Measurements from ENCODE around the gene SLC39A13.

The SLC39A13 gene

DNA sequence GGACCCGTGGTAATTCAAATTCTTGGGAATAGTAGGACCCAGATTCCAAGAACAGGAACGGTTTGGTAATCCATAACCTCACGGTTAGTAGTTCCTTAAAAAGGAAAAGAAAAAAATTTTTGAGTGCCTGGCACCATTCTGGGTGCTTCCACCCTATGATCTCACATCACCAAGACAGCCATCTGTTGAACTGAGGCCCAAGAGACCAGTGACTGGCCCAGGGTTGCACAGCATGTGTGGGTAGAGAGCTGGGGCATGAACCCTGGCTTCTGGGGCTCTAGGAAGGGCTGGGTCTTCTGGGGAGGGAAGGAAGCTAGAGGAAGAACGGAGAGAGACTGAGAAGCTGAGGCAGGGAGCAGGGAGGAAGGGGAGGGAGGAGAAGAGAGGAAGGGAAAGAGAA, 25.3 kb upstream of the SLC39A13 start:
- no peak for DNase-seq (ENCODE audit: extremely low read depth in 1 of 2, low read depth in 1 of 2)

- DNase-seq (ENCODE audit: extremely low read depth in 1 of 2, low read depth in 1 of 2), result no peak
These were observed 23.9 kb upstream of the SLC39A13 start for GRCh38 chr11:47384498-47384897.

DNA sequence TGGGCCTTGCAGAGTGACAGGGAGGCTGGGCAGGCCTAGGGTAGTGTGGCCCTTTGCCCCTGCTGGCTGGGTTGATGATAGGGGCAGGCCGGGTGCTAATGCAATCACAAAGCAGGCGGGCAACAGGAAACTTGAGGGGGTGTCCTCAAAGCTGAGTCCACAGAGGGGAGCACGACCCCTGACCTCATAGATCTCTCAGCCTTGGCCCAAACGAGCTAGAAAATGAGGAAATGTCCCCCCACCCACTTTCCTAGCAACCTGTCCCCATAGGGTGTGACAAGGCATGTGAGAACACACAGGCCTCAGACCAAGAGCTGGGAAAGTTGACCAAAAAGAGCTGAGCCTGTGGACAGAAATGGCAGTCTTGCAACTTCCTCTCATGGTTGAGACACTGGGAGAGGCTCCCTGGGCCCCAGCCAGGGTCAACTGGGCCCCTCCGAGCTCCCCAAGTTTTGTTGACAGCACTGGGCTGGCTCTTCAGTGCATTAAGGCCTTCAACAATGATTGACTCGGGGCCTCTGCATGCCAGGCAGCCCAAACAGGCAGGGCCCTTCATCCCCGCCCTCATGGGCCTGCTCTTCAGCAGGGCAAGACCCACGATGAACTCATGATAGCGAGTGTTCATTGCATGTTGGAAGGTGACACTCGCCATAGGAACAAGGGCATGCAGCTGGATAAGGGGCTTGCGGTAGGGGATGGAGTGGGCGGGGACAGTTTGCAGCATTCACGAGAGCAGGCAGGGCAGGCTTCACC, 20.3 kb upstream of the SLC39A13 start:
- DNase-seq (ENCODE audit: extremely low read depth in 1 of 2, low read depth in 1 of 2), result no peak

DNA sequence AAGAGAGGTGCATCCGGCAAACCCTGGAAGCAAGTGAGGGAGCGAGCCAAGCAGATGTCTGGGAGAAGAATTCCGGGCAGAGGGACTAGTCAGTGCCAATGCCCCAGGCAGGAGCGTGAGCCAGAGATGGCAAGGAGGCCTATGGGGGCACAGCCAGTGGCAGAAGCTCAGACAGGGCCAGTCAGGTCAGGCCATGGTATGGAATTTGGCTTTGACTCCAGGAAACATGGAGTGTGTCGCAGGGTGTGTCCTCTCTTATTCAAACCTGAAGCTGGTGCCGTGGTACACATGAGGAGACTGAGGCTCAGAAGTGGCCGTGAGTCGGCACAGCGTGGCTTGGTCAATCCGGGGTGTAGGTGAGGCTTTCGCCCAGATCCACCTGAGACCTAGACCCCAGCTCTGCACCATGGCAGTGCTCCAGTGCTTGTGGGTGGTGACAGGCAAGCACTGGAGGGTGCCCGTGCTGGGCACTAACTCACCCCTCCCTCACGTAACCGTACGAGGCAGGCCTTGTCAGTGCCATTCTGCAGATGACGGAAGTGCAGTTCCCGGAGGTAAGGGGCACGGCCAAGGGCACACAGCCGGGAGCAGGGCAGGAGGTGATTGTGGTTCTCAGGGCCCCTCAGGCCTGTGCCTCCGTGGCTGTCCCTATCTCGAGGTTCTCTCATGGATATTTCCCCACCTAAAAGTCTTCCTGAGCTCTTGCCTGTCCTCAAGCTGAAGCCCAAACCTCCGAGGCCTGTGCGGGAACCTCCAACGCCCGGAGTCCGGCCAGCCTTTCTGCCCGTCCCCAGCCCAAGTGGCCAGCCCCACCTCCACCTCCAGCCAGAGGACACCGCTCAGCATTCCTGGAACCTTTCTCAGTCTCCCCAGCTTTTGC, 19.5 kb upstream of the SLC39A13 start:
- no peak for DNase-seq (ENCODE audit: extremely low read depth in 1 of 2, low read depth in 1 of 2)

GRCh38 chr11:47389577-47390421, 18.6 kb upstream of the SLC39A13 start:
- no peak for DNase-seq (ENCODE audit: extremely low read depth in 1 of 2, low read depth in 1 of 2)

DNA sequence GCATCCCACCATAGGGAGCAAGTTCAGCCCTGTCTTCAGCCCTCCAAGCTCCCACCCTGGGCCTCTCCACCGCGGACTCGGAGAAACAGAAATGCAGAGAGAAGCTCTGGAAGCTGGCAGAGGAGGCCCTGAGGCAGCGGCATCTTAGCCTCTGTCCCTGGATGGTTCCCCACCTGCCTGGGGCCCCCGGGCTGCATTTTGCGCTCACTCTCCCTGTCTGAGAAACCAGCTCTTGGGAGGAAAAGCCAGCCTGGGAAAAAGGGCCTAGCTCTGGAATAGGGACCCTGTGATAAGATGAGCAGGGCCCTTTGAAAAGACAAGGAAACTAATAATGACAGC, 18.0 kb upstream of the SLC39A13 start:
- no peak for DNase-seq (ENCODE audit: extremely low read depth in 1 of 2, low read depth in 1 of 2)

- no peak for DNase-seq (ENCODE audit: extremely low read depth in 1 of 2, low read depth in 1 of 2)
These were observed 17.3 kb upstream of the SLC39A13 start for GRCh38 chr11:47391077-47391583.

- no peak for DNase-seq (ENCODE audit: extremely low read depth in 1 of 2, low read depth in 1 of 2)
These were observed 16.5 kb upstream of the SLC39A13 start for GRCh38 chr11:47391711-47392432.

- DNase-seq (ENCODE audit: extremely low read depth in 1 of 2, low read depth in 1 of 2), result no peak
These were observed 15.7 kb upstream of the SLC39A13 start for GRCh38 chr11:47392546-47393162.

- no peak for DNase-seq (ENCODE audit: extremely low read depth in 1 of 2, low read depth in 1 of 2)
These were observed 15.0 kb upstream of the SLC39A13 start for GRCh38 chr11:47393163-47394049.

GRCh38 chr11:47394050-47394321, 14.4 kb upstream of the SLC39A13 start:
- no peak for DNase-seq (ENCODE audit: extremely low read depth in 1 of 2, low read depth in 1 of 2)

GRCh38 chr11:47394322-47395222, 13.8 kb upstream of the SLC39A13 start:
- DNase-seq (ENCODE audit: extremely low read depth in 1 of 2, low read depth in 1 of 2), result peak in 1 of 2 donors; percentile 39

DNA sequence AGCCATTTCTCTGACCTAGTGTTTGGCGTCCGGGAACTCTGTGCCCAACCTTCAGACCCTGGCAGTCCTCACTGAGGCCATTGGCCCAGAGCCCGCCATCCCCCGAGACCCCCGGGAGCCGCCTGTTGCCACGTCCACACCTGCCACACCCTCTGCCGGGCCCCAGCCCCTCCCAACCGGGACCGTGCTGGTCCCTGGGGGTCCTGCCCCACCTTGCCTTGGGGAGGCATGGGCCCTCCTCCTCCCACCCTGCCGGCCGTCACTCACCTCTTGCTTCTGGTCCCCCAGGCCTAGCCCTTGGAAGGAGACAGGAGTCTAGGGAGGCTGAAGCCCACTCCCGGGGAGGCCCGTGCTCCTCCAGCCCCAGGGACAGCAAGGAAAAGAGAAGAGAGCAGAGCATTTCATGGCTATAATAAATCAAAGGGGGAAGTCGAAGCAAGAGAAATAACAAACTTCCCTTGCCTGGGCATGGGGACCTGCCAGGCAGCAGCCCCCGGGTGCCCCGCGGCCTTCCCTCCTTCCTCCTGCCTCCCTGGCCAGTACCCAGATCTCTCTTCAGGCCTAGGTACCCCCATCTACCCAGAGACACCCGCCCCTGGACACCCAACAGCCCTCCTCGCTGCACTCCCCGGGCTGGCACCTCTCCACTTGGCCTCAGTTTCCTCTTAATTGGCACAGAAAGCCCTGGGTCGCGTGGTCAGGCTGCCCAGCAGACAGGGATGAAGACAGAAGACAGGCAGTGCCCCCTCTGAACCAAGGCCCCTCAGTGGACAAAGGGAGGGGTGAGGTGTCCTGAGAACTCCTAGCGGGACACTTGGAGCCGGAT, 13.0 kb upstream of the SLC39A13 start:
- DNase-seq (ENCODE audit: extremely low read depth in 1 of 2, low read depth in 1 of 2), result no peak

DNA sequence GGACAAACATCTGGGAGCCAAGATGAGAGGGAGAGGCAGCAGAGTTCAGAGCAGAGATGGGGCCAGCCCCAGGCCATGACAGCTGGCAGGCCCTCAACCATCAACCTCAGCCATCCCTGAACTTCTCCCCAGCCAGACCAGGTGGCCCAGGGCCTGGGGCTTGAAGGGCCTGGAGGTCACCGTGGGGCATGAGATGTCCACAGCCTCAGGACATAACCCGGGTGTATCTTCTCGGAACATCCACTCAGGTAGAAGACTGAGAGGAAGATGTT, 12.4 kb upstream of the SLC39A13 start:
- DNase-seq (ENCODE audit: extremely low read depth in 1 of 2, low read depth in 1 of 2), result no peak

GRCh38 chr11:47398011-47398410, 10.4 kb upstream of the SLC39A13 start:
- no peak for DNase-seq (ENCODE audit: extremely low read depth in 1 of 2, low read depth in 1 of 2)

GRCh38 chr11:47398551-47398950, 9.8 kb upstream of the SLC39A13 start:
- no peak for DNase-seq (ENCODE audit: extremely low read depth in 1 of 2, low read depth in 1 of 2)

DNA sequence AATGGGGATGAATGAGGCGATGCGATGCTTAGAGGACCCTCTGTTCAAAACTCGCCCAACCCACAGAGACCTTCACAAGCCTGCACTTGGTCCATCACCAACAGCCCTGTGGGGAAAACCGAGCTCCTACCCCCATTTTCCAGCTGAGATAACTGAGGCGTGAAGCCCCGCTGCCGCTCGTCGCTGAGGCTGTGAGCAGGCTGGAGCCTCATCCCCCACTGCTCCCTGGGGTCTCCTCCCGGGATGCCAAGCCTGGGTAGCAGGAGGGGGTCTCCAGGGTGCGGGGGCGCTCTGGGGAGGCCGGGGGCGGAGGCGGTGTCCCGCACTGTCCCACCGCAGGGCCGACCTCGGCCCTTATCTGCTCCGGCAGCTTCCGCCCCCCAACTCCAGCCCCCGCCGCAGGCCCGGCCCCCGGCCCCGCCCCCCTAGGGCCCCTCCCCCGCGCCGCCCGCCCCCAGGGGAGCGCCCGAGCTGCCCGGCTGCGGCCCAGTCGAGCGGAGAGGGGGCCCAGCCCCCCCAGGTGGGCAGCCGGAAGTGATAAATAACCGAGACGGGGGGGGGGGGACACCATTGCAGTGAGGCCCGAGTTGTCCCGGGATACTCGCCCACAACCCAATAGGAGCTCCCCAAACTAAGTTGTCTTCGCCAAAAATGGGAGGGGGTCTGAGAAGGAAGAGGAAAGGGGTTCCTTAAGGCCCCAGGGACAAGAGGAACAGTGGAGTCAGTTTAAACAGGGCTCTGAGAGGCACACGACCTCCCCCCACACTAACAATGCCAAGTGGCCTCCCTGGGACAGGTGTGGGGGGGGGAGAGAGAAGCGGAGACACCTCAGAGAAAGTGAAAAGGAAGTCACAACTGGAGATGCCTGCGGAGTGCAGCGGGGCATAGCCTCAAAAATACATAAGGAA, 8.3 kb upstream of the SLC39A13 start:
- peak in 1 of 2 donors; percentile 20 for DNase-seq (ENCODE audit: extremely low read depth in 1 of 2, low read depth in 1 of 2)

Data from activated CD8-positive, alpha-beta memory T cell treated with anti-CD3 and anti-CD28 coated beads for 1 hour (primary cell).